Superior temporal gyrus (tissue), 1 donor: Measurements from ENCODE around the gene ZNF148.
"Not testable (repeated sequence)": the region's sequence is repeated elsewhere in the genome, so short reads cannot be mapped to it uniquely, and the experiment has no call there.

Experiments
- DNase-seq: peaks from one replicate; pipeline ENCODE4 v3.0.0-alpha.2; 2016; ENCODE audit errors: extremely low spot score

ZNF148 gene

DNA sequence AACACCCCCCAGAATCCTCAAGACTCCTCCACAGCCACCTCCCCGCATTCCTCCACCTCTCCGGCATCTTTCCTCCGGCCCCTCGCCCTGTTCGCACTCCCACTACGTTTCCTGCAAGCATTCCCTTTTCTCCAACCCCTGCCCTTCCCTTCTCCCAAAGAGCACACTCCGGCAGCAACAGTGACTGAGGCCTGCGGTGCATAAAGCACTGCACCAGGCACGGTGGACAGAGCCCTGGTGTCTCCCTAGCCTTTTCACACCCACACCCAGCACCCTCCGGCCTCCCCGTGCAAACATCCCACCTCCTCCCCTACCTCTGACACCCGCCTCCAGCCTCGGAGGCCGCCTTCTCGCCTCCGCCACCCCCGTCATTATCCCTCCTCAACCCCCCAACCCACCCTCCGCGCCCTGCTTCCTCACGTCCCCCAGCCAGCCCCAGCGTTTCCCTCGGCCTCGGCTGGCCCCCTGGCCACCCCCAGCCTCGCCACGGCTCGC lies 577 bp downstream of the ZNF148 start:
- DNase-seq = peak; percentile 29

DNA sequence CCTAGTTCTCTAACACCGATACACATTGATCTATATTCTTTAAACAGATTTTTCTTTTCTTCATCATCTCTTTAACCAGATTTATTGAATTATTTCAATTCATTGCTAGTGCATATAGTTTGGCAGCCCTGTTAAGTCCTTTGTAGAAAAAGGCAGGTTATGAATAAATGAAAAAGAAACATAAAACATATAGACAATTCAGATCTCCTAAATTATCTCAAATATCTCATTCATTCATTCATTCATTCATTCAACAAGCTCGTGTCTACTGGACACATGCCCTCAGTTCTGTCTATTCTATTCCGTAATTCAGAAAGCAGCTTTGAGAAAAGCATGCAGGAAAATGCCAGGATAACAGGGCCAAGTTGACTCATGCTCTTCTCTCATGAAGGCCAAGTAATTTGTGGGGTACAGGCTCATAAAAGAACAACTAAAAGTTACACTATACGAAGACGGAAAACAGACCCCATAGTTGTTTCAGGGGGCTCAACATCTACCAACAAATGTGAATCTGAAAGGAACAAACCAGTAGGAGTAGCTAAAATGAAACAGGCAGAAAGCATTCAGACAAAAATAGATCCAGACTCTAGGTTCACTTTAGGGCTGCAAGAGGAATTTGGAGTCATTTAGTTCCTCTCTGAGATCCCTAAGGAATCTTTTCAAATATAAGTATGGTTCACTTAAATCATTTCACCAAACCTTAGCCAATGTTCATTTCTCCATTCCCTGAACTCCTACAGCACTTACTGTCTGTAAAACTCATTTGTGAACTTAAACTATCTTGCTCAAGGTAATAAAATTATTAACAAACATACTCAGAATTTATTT lies 7.5 kb downstream of the ZNF148 start:
- DNase-seq = no peak

DNA sequence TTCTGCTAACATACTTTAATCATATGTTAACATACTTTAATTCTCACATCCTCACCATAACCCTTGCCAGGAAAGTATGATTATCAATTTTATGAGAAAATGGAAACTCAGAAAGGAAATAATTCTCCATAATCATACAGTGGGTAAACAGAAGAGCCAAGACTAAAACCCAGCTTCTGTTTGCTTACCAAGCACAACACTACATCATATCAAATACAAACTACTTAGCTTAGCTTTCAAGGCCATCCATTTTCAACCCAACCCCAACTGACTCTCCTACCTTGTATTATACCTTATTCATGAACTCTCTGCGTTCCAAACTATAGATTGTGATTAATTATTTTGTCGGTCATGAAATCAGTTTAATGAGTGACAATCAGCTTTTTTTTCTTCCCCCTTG lies 9.0 kb downstream of the ZNF148 start:
- DNase-seq = no peak

DNA sequence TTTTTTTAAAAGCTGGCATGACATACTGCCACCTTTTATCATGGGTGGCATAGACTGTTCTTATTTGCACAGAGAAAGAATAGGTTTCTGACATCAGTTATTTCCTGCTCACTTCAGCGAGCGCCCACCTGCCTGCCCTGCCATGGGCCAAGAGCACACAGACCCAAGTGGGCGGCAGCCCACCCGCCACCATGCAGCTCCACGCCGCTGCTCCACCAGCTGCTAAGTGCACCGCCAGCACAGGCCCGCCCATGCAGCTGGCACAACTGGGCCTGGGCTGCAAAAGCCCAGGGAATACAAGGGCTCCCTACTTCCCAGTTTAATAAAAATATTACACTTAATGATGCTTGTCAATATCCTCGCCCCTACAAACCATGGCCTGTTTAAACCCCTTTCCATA lies 15.4 kb downstream of the ZNF148 start:
- DNase-seq = no peak

- no peak for DNase-seq
Observed at GRCh38 chr3:125358923-125359322, 16.2 kb downstream of the ZNF148 start.

- no peak for DNase-seq
Observed at GRCh38 chr3:125357837-125358236, 17.3 kb downstream of the ZNF148 start.

- no peak for DNase-seq
Observed at GRCh38 chr3:125357032-125357658, 18.0 kb downstream of the ZNF148 start.

DNA sequence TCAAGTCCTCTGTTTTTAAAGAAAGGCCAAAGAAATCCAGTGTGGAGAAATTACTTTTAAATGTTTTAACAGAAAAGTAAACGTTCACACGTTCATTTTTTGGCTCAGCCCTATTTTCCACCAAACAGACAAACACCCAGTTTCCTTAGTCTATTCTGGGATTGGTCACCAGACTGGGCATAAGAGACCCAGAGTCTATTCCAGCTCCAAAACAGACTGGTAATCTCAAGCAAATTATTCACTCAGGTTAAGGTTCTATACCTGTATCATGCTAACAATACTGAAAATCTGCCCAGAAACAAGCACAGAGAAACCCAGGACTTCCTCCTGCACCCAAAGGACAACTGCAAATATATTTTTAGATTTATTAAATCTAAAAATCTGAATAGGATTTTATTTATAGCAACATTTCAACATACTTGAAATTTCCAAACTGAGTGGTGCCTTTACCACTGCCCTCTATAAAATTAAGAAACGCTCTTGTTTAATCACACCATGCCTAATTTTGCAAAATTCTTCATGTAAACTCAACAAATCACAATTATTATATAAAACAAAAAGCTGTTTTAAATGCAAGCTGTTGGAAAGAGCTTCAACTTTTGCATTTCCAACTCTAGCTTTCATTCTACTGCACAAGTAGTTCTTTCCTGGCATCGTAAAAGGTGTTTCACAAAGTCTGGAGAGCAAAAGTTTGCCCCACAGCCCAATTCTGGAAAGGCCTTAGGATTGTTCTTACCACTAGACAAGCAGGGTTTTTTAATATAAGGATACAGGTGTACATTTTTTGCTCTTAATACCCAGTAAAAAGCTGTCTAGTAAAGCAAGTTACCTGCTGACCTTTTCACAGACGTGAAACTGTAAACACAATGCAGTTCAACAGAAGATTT lies 18.7 kb downstream of the ZNF148 start:
- DNase-seq = no peak

DNA sequence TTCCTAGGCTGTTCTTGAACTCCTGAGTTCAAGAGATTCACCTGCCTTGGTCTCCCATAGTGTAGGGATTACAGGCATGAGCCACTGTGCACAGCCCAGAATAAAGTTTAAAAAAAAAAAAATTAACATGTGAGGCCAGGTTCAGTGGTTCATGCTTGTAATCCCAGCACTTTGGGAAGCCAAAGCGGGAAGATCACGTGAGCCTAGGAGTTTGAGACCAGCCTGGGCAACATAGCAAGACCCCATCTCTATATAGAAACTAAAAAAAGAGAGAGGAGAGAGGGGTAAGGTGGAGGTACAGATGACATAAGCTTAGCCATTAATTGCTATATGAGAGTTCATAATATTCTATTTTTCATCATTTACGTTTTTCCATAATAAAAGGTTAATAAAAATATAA lies 21.5 kb downstream of the ZNF148 start:
- DNase-seq = no peak

- DNase-seq = no peak
Observed at GRCh38 chr3:125353128-125353527, 22.0 kb downstream of the ZNF148 start.

- DNase-seq = no peak
Observed at GRCh38 chr3:125351814-125352456, 23.2 kb downstream of the ZNF148 start.

DNA sequence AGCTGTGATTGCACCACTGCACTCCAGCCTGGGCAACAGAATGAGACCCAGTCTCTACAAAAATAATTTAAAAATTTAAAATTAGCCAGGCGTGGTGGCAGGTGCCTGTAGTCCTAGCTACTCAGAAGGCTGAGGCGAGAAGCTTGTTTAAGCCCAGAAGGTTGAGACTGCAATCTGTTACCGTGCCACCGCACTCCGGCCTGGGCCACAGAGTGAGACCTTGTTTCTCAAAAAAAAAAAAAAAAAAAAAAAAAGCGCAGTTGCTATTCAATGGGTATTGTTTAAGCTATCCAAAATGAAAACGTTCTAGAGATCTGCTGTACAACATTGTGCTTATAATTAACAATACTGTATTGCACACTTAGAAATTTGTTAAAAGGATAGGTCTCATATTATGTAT lies 24.0 kb downstream of the ZNF148 start:
- DNase-seq = no peak

DNA sequence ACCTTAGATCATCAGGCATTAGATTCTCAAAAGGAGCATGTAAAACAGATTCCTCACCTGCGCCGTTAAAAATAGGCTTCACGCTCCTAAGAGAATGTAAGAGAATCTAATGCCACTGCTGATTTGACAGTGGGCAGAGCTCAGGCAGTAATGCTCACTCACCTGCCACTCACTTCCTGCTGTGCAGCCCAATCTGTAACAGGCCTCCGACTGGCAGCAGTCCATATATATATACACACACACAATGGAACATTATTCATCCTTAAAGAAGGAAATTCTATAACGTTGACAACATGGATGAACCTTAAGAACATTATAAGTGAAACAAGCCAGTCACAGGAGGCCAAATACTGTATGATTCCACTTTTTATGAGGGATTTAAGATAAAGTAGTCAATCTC lies 24.5 kb downstream of the ZNF148 start:
- DNase-seq = no peak

GRCh38 chr3:125349556-125350165 lies 25.5 kb downstream of the ZNF148 start:
- no peak for DNase-seq

DNA sequence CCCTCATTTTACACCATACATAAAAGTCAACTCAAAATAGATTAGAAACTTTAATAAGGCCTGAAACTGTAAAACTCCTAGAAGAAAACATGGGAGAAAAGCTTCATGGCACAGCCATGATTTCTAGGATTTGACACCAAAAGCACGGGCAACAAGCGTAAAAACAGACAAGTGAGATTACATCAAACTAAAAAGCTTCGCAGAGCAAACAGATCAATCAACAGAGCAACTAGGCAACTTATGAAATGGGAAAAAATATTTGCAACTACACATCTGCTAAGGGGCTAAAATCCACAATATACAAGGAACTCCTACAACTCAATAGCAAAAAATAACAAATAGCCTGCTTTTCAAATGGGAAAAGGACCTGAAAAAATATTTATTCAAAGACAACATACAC lies 26.1 kb downstream of the ZNF148 start:
- no peak for DNase-seq

GRCh38 chr3:125343367-125343766 lies 31.8 kb downstream of the ZNF148 start:
- DNase-seq = not testable (repeated sequence)

GRCh38 chr3:125340121-125340520 lies 35.0 kb downstream of the ZNF148 start:
- no peak for DNase-seq

DNA sequence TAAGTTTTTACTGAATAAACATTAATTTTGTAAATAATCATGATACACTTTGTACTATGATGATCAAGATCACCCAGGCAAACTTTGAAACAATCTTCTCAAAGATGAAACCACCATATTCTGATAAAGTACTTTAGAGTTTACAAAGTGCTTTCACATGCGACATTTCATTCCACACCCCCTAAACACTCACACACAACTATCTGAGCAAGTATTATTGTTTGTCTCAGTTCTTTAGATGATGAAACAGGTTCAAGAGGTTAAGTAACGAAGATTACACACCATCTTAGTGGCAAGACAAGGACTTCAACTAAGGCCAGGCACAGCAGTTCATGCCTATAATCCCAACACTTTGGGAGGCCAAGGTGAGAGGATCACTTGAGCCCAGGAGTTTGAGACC lies 37.6 kb downstream of the ZNF148 start:
- DNase-seq = no peak

GRCh38 chr3:125334675-125335560 lies 40.2 kb downstream of the ZNF148 start:
- no peak for DNase-seq

- DNase-seq = no peak
Observed at GRCh38 chr3:125332504-125332903, 42.6 kb downstream of the ZNF148 start.
